GM10248 (cell line): ENCODE data around the gene IL19.
"Not testable (repeated sequence)": the region's sequence is repeated elsewhere in the genome, so short reads cannot be mapped to it uniquely, and the experiment has no call there.

ENCODE experiments used
- CTCF ChIA-PET: fragments of 300-600 bp; sonication (Branson Sonifier 250); formaldehyde crosslinking; extraction: SDS; loops from one replicate; lab custom pipeline; 2021; ENCODE audit warnings: antibody characterized with exemption; lab: Yijun Ruan, JAX
- POLR2A ChIA-PET: fragments of 350-650 bp; sonication (Branson Sonifier 250); formaldehyde crosslinking; extraction: SDS; loops from one replicate; lab custom pipeline; 2020; ENCODE audit warnings: antibody characterized with exemption; lab: Yijun Ruan, JAX
- DNase-seq: peaks from one replicate; pipeline ENCODE4 v3.0.0; 2012; ENCODE audit errors: extremely low spot score
- CTCF ChIP-seq: IDR thresholded peaks from 2 replicates; pipeline ENCODE4 v1.5.1; 2012; ENCODE audit warnings: mild to moderate bottlenecking, low read depth; ENCODE audit errors: extremely low read depth, missing control alignments, control extremely low read depth

IL19 gene

GRCh38 chr1:206850401-206850800 lies 79.8 kb downstream of the IL19 start:
- no peak for TF ChIP-seq CTCF
- DNase-seq, result no peak
- ChIA-PET POLR2A (no interaction called here), CTCF (no interaction called here)

DNA sequence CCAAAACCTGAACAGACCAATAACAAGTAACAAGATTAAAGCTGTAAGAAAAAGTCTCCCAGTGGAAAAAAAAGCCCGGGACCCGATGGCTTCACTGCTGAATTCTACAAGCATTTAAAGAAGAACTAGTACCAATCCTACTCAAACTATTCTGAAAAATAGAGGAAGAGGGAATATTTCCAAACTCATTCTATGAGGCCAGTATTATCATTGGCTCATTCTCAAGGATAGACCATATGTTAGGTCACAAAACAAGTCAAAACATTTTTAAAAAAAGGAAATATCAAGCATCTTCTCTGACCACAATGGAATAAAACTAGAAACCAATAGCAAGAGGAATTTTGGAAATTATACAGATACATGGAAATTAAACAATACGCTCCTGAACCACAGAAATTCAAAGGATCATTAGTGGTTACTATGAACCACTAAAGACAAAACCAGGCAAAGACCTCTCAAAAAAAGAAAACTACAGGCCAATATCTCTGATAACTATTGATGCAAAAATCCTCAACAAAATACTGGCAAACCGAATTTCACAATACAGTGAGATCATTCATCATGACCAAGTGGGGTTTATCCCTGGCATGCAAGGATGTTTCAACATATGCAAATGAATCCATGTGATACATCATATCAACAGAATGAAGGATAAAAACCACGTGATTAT lies 80.9 kb downstream of the IL19 start:
- no peak for DNase-seq
- POLR2A ChIA-PET, result no interaction called here
- CTCF ChIA-PET, result no interaction called here
- no peak for TF ChIP-seq CTCF

DNA sequence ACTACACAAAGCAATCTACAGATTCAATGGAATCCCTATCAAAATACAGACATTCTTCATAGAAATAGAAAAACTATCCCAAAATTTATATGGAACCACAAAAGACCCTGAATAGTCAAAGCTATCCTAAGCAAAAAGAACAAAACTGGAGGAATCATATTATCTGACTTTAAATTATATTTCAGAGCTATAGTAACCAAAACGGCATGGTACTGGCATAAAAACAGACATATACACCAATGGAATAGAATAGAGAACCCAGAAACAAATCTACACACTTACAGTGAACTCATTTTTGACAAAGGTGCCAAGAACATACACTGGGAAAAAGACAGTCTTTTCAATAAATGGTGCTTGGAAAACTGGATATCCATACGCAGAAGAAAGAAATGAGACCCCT lies 82.1 kb downstream of the IL19 start:
- DNase-seq, POLR2A ChIA-PET: not testable (repeated sequence)
- CTCF ChIA-PET, result interaction anchor here (1.1 kb wide), 1 partner anchor 21 kb away, joined by 3 read pairs; no protein-coding TSS in a partner anchor

- DNase-seq, POLR2A ChIA-PET: not testable (repeated sequence)
- CTCF ChIA-PET, result interaction anchor here (4.6 kb wide), 1 partner anchor 59 kb away, joined by 18 read pairs; no protein-coding TSS in a partner anchor
Observed at GRCh38 chr1:206853696-206854095, 83.1 kb downstream of the IL19 start.

DNA sequence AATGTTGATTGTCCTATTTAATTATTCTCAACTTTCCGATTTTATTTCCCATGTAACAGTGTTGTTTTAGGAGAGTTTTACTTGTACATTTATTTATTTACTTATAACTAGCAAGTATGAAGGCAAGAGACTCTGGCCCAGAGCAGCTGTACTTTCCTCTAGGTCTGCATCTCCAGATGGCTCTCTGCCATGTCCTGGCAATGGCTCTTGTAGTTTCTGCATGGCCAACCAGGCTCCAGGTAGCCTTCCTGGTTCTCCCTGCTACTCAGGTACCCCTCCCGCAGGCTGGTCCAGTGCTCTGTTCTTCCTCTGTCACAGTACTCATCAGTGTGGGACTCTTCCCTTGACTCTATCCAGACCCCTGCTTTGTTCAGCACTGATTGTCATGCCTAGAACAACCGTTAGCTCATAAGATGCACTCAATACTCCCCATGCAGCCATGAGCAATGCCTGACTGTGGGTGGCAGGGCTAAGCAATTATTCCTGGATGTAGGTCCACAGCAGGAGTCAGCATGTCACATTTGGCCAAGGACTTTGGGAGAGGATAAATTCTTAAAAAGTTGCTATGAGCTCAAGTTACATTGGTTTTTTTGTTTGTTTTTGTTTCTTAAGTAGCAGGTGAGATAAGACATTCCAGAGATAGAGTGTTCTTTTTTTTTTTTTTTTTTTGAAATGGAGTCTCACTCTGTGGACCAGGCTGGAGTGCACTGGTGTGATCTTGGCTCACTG lies 84.0 kb downstream of the IL19 start:
- ChIA-PET POLR2A (no interaction called here), CTCF (interaction anchor here (1.5 to 4.6 kb wide), 3 partner anchors 10 to 58 kb away, joined by 3 to 18 read pairs (median 15); partner anchors contain the start of gene IL20)
- no peak for DNase-seq
- TF ChIP-seq CTCF, result no peak

DNA sequence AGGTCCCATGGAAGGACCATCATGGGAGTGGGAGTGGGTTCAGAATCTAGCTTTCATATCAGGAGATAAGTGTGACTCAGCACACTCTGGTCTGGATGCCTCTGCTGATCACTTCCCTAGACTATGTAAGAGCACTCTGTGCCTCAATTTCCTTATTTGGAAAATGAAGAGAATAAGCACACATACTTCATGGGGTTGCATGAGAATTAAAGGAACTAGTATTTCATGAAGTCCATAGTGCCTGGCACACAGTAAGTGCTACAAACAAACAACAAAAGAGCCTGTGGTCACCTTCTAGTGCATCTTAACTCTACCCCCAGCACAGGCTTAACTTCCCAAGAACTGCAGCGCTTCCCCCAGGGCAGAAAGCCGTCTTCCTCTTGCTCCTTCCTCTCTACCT lies 85.3 kb downstream of the IL19 start:
- no peak for DNase-seq
- ChIA-PET POLR2A (no interaction called here), CTCF (interaction anchor here (1.5 to 4.6 kb wide), 6 partner anchors 9 to 57 kb away, joined by 3 to 18 read pairs (median 6); partner anchors contain the start of gene IL20)

More for the DNA sequence above, 85.3 kb downstream of the IL19 start:
- no peak for TF ChIP-seq CTCF
